HepG2 (cell line): ENCODE results near the gene MAMSTR. TPM values are rescaled to one million over a fixed set of nuclear protein-coding genes. Genes with fewer than 3 reads are reported as not detected.

Experiments used
- ARNT ChIP-seq: fragments of 450-650 bp; IDR thresholded peaks from 2 replicates; pipeline ENCODE4 v1.6.1; 2017
- GABPB1 ChIP-seq: IDR thresholded peaks from 2 replicates; pipeline ENCODE4 v1.6.1; 2016; ENCODE audit warnings: mild to moderate bottlenecking, missing genetic modification reagents, moderate library complexity, missing compliant biosample characterization
- GATA4 ChIP-seq: sonication (generic); IDR thresholded peaks from 2 replicates; pipeline ENCODE4 v1.6.1; 2016; ENCODE audit warnings: antibody characterized with exemption, low read depth, borderline replicate concordance
- KLF15 ChIP-seq: sonication (generic); formaldehyde crosslinking; IDR thresholded peaks from 2 replicates; pipeline ENCODE4 v1.8.1; 2023; ENCODE audit warnings: borderline replicate concordance, mild to moderate bottlenecking, inconsistent platforms, missing genetic modification reagents, mixed read lengths
- MAF1 ChIP-seq: sonication (generic); formaldehyde crosslinking; IDR thresholded peaks from 2 replicates; pipeline ENCODE4 v1.5.0; 2020; ENCODE audit warnings: missing genetic modification reagents, borderline replicate concordance
- MATR3 ChIP-seq: sonication (generic); formaldehyde crosslinking; IDR thresholded peaks from 2 replicates; pipeline ENCODE4 v1.4.0; 2020; ENCODE audit warnings: missing genetic modification reagents
- MTA3 ChIP-seq: sonication (generic); formaldehyde crosslinking; IDR thresholded peaks from 2 replicates; pipeline ENCODE4 v1.4.0; 2020; ENCODE audit warnings: missing genetic modification reagents
- NFIB ChIP-seq: sonication (generic); formaldehyde crosslinking; IDR thresholded peaks from 2 replicates; pipeline ENCODE4 v1.9.0; 2021; ENCODE audit warnings: missing genetic modification reagents, mild to moderate bottlenecking, borderline replicate concordance
- SATB2 ChIP-seq: sonication (generic); formaldehyde crosslinking; IDR thresholded peaks from 2 replicates; pipeline ENCODE4 v1.5.0; 2020; ENCODE audit warnings: missing genetic modification reagents
- SIX4 ChIP-seq: sonication (generic); formaldehyde crosslinking; IDR thresholded peaks from 2 replicates; pipeline ENCODE4 v1.4.0; 2020; ENCODE audit warnings: missing genetic modification reagents
- SMYD3 ChIP-seq: sonication (generic); formaldehyde crosslinking; IDR thresholded peaks from 2 replicates; pipeline ENCODE4 v1.8.1; 2023; ENCODE audit warnings: mild to moderate bottlenecking, missing genetic modification reagents
- SP1 ChIP-seq, 2 experiments: fragments of 450-650 bp in 1 of 2; sonication (generic) in 1 of 2; formaldehyde crosslinking in 1 of 2; IDR thresholded peaks; 2 replicates each; pipeline versions ENCODE4 v1.4.0 to v1.6.1; 2016 to 2020; ENCODE audit warnings: missing genetic modification reagents in 1 of 2
- SP5 ChIP-seq: IDR thresholded peaks from 2 replicates; pipeline ENCODE4 v1.6.1; 2016; ENCODE audit warnings: low read depth, borderline replicate concordance
- ZFX ChIP-seq: sonication (generic); formaldehyde crosslinking; IDR thresholded peaks from 2 replicates; pipeline ENCODE4 v1.4.0; 2020; ENCODE audit warnings: mild to moderate bottlenecking, low read depth, missing genetic modification reagents, moderate library complexity
- ZNF234 ChIP-seq: sonication (generic); formaldehyde crosslinking; conservative IDR thresholded peaks from 2 replicates; pipeline ENCODE4 v1.5.1; 2020; ENCODE audit warnings: mild to moderate bottlenecking, missing genetic modification reagents
- ZNF546 ChIP-seq: sonication (generic); formaldehyde crosslinking; conservative IDR thresholded peaks from 2 replicates; pipeline ENCODE4 v1.8.1; 2023; ENCODE audit warnings: mild to moderate bottlenecking, missing genetic modification reagents
- ZNF556 ChIP-seq: sonication (generic); formaldehyde crosslinking; IDR thresholded peaks from 2 replicates; pipeline ENCODE4 v1.4.0; 2020; ENCODE audit warnings: mild to moderate bottlenecking, missing genetic modification reagents, borderline replicate concordance
- ZNF569 ChIP-seq: sonication (generic); formaldehyde crosslinking; IDR thresholded peaks from 2 replicates; pipeline ENCODE4 v1.5.0; 2020; ENCODE audit warnings: mild to moderate bottlenecking, missing genetic modification reagents, moderate library complexity, borderline replicate concordance
- ZNF766 ChIP-seq: sonication (generic); formaldehyde crosslinking; IDR thresholded peaks from 2 replicates; pipeline ENCODE4 v1.5.0; 2020; ENCODE audit warnings: missing genetic modification reagents, borderline replicate concordance
- ZNF775 ChIP-seq: sonication (generic); formaldehyde crosslinking; IDR thresholded peaks from 2 replicates; pipeline ENCODE4 v1.4.0; 2020; ENCODE audit warnings: missing genetic modification reagents, mild to moderate bottlenecking, moderate library complexity, borderline replicate concordance
- ZNF776 ChIP-seq: sonication (generic); formaldehyde crosslinking; IDR thresholded peaks from 2 replicates; pipeline ENCODE4 v1.4.0; 2020; ENCODE audit warnings: mild to moderate bottlenecking, missing genetic modification reagents
- polyA plus RNA-seq, 8 experiments: library from polyadenylated mRNA; depleted of rRNA in 3 of 8; stranded (reverse) in 7 of 8; unstranded in 1 of 8; fragments of >200 nt; fragmentation: Illumina TruSeq in 4 of 8; extraction: Trizol in 4 of 8; gene quantifications; 2 replicates each; pipeline versions ENCODE4 v1.2.1 to v1.2.3, GENCODE V29; 2011 to 2016; ENCODE audit warnings: low read depth in 4 of 8, missing spikeins in 1 of 8, mixed read lengths in 1 of 8; ENCODE audit not compliant: insufficient read depth in 1 of 8
- total RNA-seq, 5 experiments: library from RNA; depleted of rRNA; stranded (reverse); fragments of >200 nt; fragmentation: Illumina TruSeq; extraction: Trizol; gene quantifications; 2 replicates each; pipeline ENCODE4 v1.2.3, GENCODE V29; 2016; ENCODE audit warnings: low read depth in 1 of 5
- TF ChIP-seq, protein P1 (sequence below): IDR thresholded peaks from 2 replicates; pipeline ENCODE4 v1.6.1; 2016; ENCODE audit warnings: low read depth
- TF ChIP-seq, protein P2 (sequence below): IDR thresholded peaks from 2 replicates; pipeline ENCODE4 v1.6.1; 2012; ENCODE audit warnings: low read length, improper control_type of control experiment
- TF ChIP-seq, protein P3 (sequence below): sonication (generic); formaldehyde crosslinking; conservative IDR thresholded peaks from 2 replicates; pipeline ENCODE4 v1.8.0; 2022; ENCODE audit warnings: mild to moderate bottlenecking, moderate library complexity, missing genetic modification reagents

Gene MAMSTR
- total and polyA plus RNA-seq, 2 of the 13 experiments (the other 11 are each of a cell fraction or from before 2014, with no cell fraction given) = 2.2 to 2.4 TPM

DNA sequence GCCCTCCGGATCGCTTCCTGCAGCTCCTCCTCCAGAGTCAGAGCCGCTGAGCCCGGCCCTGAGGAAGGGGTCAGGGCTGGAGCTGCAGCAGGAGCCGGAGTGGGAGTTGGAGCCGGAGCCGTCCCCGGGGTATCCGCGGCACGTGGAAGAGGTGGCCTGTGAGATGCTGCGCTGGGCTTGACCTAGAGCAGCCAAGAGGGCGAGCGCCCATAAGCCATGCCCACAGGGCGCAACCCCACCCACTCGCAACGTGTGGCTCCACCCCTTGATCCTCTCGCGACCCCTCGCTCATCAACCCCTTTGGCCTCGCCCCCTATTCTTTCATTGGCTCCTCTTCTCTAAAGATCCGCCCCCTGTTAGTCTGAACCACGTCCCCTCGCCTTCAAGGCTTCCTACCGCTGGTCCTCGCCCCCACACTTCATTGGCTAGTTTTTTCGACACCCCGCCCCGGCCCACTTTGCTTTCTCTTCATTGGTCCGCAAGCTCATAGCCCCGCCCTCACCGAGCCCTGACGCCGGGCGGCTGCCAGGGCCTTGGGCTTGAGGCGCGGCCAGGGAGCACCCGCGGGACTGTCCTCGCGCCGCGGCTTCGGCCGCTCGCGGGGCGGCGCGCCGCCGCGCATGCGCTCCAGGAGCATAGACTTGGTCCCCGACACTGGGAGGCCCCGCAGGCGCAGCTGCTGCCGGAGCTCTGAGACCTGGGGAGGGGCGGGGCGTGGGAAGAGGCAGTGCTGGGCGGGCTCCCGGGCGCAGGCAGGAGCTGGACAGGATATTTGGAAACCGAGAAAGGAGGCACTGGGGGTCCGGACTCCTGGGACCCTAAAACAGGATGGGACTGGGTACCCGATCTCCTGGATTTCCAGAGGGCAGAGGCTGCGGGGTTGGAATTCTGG lies 5.4 kb downstream of the MAMSTR start (continued):
- TF ChIP-seq, protein P1, sequence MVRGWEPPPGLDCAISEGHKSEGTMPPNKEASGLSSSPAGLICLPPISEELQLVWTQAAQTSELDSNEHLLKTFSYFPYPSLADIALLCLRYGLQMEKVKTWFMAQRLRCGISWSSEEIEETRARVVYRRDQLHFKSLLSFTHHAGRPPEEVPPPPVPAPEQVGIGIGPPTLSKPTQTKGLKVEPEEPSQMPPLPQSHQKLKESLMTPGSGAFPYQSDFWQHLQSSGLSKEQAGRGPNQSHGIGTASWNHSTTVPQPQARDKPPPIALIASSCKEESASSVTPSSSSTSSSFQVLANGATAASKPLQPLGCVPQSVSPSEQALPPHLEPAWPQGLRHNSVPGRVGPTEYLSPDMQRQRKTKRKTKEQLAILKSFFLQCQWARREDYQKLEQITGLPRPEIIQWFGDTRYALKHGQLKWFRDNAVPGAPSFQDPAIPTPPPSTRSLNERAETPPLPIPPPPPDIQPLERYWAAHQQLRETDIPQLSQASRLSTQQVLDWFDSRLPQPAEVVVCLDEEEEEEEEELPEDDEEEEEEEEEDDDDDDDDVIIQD (CRISPR knock-in tag) = no peak; the same call in 1 of the 2 replicates
- TF ChIP-seq ARNT (no peak), NFIB (CRISPR knock-in tag) (no peak), GATA4 (no peak), MATR3 (no peak), SMYD3 (CRISPR knock-in tag) (no peak), ZNF556 (CRISPR knock-in tag) (no peak; the same call in 1 of the 2 replicates), SATB2 (CRISPR knock-in tag) (no peak), ZNF766 (CRISPR knock-in tag) (no peak), ZNF546 (CRISPR knock-in tag) (no peak), SP1 (IDR thresholded peaks at IDR 0.05) (no peak), SP1 (CRISPR knock-in tag; IDR thresholded peaks at IDR 0.05) (peak; percentile 78), ZNF776 (CRISPR knock-in tag) (no peak), ZNF234 (CRISPR knock-in tag) (no peak), SP5 (0 out of 2 replicates have a peak, but pooled peaks have one; percentile 42), MAF1 (CRISPR knock-in tag) (no peak), ZNF569 (CRISPR knock-in tag) (no peak), ZNF775 (CRISPR knock-in tag) (no peak), GABPB1 (CRISPR knock-in tag) (peak; percentile 68), ZFX (CRISPR knock-in tag) (peak; percentile 61; the same call in 1 of the 2 replicates), SIX4 (no peak), KLF15 (CRISPR knock-in tag) (no peak), MTA3 (CRISPR knock-in tag) (no peak)
- TF ChIP-seq, protein P2, sequence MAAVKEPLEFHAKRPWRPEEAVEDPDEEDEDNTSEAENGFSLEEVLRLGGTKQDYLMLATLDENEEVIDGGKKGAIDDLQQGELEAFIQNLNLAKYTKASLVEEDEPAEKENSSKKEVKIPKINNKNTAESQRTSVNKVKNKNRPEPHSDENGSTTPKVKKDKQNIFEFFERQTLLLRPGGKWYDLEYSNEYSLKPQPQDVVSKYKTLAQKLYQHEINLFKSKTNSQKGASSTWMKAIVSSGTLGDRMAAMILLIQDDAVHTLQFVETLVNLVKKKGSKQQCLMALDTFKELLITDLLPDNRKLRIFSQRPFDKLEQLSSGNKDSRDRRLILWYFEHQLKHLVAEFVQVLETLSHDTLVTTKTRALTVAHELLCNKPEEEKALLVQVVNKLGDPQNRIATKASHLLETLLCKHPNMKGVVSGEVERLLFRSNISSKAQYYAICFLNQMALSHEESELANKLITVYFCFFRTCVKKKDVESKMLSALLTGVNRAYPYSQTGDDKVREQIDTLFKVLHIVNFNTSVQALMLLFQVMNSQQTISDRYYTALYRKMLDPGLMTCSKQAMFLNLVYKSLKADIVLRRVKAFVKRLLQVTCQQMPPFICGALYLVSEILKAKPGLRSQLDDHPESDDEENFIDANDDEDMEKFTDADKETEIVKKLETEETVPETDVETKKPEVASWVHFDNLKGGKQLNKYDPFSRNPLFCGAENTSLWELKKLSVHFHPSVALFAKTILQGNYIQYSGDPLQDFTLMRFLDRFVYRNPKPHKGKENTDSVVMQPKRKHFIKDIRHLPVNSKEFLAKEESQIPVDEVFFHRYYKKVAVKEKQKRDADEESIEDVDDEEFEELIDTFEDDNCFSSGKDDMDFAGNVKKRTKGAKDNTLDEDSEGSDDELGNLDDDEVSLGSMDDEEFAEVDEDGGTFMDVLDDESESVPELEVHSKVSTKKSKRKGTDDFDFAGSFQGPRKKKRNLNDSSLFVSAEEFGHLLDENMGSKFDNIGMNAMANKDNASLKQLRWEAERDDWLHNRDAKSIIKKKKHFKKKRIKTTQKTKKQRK = no peak
- TF ChIP-seq, protein P3, sequence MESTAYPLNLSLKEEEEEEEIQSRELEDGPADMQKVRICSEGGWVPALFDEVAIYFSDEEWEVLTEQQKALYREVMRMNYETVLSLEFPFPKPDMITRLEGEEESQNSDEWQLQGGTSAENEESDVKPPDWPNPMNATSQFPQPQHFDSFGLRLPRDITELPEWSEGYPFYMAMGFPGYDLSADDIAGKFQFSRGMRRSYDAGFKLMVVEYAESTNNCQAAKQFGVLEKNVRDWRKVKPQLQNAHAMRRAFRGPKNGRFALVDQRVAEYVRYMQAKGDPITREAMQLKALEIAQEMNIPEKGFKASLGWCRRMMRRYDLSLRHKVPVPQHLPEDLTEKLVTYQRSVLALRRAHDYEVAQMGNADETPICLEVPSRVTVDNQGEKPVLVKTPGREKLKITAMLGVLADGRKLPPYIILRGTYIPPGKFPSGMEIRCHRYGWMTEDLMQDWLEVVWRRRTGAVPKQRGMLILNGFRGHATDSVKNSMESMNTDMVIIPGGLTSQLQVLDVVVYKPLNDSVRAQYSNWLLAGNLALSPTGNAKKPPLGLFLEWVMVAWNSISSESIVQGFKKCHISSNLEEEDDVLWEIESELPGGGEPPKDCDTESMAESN = peak; percentile 11; the same call in 1 of the 2 replicates
